GM10266 (cell line): ENCODE results near the gene IFNA16.
"Not testable (repeated sequence)": the region's sequence is repeated elsewhere in the genome, so short reads cannot be mapped to it uniquely, and the experiment has no call there.

Source experiments
- DNase-seq: peaks from one replicate; pipeline ENCODE4 v3.0.0; 2012; ENCODE audit errors: extremely low spot score
- TF ChIP-seq, protein P1 (sequence below): IDR thresholded peaks from 2 replicates; pipeline ENCODE4 v1.5.1; 2012; ENCODE audit warnings: mild to moderate bottlenecking, low read depth; ENCODE audit not compliant: control insufficient read depth, insufficient read depth; ENCODE audit errors: missing control alignments

The IFNA16 gene

DNA sequence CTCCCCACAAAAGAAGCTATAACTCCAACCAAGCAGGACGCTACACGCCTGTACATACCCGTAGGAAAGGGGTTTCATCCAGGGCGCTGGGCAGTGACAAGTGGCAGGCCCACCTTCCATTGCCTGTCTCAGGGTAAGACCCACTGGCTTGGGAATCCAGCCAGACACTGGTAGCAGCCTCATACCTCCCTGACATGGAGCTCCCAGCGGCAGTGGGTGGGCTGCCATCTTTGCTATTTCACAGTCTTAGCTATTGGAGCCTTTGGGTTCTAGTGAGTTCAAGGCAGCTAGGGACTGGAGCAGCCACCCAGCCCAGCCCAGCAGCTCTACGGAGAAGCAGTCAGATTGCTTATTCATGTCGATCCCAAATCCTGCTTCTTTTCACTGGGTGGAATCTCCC lies 6.8 kb downstream of the IFNA16 start:
- DNase-seq, result no peak
- TF ChIP-seq, protein P1, sequence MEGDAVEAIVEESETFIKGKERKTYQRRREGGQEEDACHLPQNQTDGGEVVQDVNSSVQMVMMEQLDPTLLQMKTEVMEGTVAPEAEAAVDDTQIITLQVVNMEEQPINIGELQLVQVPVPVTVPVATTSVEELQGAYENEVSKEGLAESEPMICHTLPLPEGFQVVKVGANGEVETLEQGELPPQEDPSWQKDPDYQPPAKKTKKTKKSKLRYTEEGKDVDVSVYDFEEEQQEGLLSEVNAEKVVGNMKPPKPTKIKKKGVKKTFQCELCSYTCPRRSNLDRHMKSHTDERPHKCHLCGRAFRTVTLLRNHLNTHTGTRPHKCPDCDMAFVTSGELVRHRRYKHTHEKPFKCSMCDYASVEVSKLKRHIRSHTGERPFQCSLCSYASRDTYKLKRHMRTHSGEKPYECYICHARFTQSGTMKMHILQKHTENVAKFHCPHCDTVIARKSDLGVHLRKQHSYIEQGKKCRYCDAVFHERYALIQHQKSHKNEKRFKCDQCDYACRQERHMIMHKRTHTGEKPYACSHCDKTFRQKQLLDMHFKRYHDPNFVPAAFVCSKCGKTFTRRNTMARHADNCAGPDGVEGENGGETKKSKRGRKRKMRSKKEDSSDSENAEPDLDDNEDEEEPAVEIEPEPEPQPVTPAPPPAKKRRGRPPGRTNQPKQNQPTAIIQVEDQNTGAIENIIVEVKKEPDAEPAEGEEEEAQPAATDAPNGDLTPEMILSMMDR, result no peak

DNA sequence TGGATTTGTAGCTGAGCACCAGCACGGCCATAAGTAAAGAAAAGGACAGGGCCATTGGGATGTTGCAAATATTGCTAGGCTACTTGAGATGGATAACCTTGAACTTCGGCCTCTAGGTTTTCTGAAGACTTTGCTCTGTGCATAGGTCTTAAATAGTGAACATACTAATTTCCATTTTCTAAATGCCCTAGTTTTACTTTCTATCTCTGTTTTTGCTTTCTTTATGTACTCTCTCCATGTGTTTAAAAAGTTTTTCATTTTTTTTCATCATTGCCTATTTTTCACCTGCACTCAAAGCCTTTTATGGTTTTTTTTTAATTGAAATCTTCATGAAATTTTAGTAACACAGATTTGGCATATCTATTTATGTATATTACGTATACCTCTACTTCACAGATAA lies 10.1 kb downstream of the IFNA16 start, which contains the start of gene IFNA10:
Gene IFNA10, minus strand, starts transcription at position 101 of the 400 bp plus-strand sequence. Its CDS starts 46 bp downstream, at position 55.
- not testable (repeated sequence) for DNase-seq

- DNase-seq, result no peak
- TF ChIP-seq, protein P1, result no peak
These were observed 11.9 kb downstream of the IFNA16 start for GRCh38 chr9:21205204-21205603.

- DNase-seq, result not testable (repeated sequence)
These were observed 15.0 kb downstream of the IFNA16 start, which contains the start of gene IFNA7 for GRCh38 chr9:21202105-21202504. TSS of gene IFNA7 (minus strand) at chr9:21202205. CDS start at chr9:21202165, 40 bp downstream.

DNA sequence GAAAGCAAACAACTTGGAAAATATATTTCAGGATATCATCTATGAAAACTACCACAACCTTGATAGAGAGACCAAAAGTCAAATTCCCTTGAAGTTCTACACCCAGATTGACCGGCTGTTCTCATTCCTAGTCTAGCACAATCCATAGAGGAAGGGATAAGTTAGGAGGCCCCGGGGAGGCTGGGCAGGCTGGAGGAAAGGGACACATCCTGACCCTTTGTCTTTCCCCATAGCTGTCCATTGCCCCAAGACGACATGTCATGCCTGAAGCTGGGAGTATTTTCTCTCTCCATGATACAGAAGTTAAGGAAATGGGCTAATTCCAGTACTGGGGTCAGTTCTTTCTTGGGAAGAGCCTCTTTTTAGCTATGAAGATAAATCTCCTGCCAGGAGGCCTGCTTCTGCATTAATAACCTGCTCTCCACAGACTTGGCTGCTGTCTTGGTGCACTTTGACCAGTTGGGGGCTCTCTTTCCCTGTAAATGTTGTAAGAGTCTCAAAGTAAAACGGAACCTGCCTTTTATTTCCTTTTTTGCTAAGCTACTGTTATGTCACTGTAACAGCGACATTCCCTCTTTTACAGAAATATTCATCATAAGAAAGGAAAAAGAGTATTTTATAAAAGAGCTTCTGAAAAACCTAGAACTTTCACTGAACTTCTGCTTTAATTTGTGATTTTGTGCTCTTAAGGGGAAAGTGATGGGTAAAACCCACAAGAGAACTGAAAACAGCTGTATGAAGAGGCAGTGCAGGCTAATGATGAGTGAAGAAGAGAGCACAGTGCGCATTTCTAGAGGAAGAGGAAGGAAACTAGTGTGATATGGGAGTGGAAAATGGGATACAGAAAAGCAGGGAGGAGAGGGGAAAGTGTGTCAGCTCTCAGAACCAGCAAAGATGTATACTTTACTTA lies 22.0 kb downstream of the IFNA16 start:
- DNase-seq, result not testable (repeated sequence)
- TF ChIP-seq, protein P1, result peak; percentile 63

DNA sequence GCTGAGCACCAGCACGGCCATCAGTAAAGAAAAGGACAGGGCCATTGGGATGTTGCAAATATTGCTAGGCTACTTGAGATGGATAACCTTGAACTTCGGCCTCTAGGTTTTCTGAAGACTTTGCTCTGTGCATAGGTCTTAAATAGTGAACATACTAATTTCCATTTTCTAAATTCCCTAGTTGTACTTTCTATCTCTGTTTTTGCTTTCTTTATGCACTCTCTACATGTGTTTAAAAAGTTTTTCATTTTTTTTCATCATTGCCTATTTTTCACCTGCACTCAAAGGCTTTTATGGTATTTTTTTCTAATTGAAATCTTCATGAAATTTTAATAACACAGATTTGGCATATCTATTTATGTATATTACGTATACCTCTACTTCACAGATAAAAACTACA lies 29.6 kb downstream of the IFNA16 start, which contains the start of gene IFNA4:
Gene IFNA4, minus strand, starts transcription at position 101 of the 400 bp plus-strand sequence. Its CDS starts 56 bp downstream, at position 45.
- not testable (repeated sequence) for DNase-seq

GRCh38 chr9:21182810-21183736 lies 34.0 kb downstream of the IFNA16 start:
- TF ChIP-seq, protein P1, result peak; percentile 67
- DNase-seq, result not testable (repeated sequence)

DNA sequence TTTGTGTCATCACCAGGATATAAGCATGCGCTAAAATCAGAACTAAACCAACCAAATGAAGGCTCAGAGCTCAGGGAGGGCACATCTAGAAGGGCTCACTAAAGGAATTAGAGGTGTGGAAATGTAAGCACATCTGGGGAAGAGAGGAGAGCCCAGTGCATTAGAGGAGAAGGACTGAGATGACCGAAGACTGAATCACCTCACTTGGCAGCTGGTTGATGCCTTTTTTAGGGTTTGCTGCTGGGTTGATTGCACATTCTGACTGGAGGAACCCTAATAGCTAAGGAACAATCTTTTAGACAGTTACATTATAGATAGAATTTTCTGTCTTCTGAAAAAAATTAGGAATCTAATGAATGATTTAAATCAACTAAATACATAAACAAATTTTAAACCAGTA lies 42.4 kb downstream of the IFNA16 start:
- TF ChIP-seq, protein P1, result no peak
- no peak for DNase-seq
